ENCODE data around the gene SLC22A23. TPM values are rescaled to one million over a fixed set of nuclear protein-coding genes. Genes with fewer than 3 reads are reported as not detected.

SLC22A23 gene
- total RNA-seq, 4 donors from 2014 or later = 16.6 to 21.8 (median 17.6) TPM

- no peaks in the 10 kb centered on the region for H3K36me3 ChIP-seq
- no peaks in the 10 kb centered on the region for H3K4me1 ChIP-seq
- WGBS, 2 donors = 89 to 94% methylated on average over 6 of the region's 6 CpGs
- no peaks in the 10 kb centered on the region for H3K27me3 ChIP-seq
- H3K27ac ChIP-seq = no peak overlapping the region
- DNase-seq = no peak
- H3K4me3 ChIP-seq (replicated peaks in 1 of 3) = no peak overlapping the region
- intact Hi-C loops (cut with DNase I) = no loop called here
- TF ChIP-seq POLR2A (IDR thresholded peaks at IDR 0.05) = no peak
- no peaks in the 10 kb centered on the region for H3K9me3 ChIP-seq
Measured at GRCh38 chr6:3466488-3467219, 9.8 kb upstream of the SLC22A23 start.

GRCh38 chr6:3460253-3460652, 3.4 kb upstream of the SLC22A23 start:
- WGBS, 2 donors = 90 to 93% methylated on average over 1 of the region's 1 CpG
- Histone ChIP-seq H3K27me3 (no peaks in the 10 kb centered on the region), H3K4me3 (replicated peaks in 1 of 3) (no peak overlapping the region), H3K9me3 (no peaks in the 10 kb centered on the region), H3K36me3 (no peaks in the 10 kb centered on the region), H3K27ac (no peak overlapping the region), H3K4me1 (peaks cover 11 to 15% of the 10 kb centered on the region in 2 donors)
- TF ChIP-seq CTCF (IDR thresholded peaks at IDR 0.05) = no peak
- TF ChIP-seq POLR2A (IDR thresholded peaks at IDR 0.05) = no peak
- intact Hi-C loops (cut with DNase I) = no loop called here
- DNase-seq = no peak

GRCh38 chr6:3458706-3459421, 2.0 kb upstream of the SLC22A23 start:
- H3K4me3 ChIP-seq (replicated peaks in 1 of 3) = no peak overlapping the region
- peaks cover 16 to 28% of the 10 kb centered on the region in 2 donors for H3K4me1 ChIP-seq
- no peaks in the 10 kb centered on the region for H3K27me3 ChIP-seq
- H3K9me3 ChIP-seq = no peaks in the 10 kb centered on the region
- H3K27ac ChIP-seq = no peak overlapping the region
- no peak for DNase-seq
- TF ChIP-seq POLR2A (IDR thresholded peaks at IDR 0.05) (no peak), CTCF (IDR thresholded peaks at IDR 0.05) (no peak)
- 76 to 77% methylated on average over 6 of the region's 6 CpGs for WGBS, 2 donors
- no peaks in the 10 kb centered on the region for H3K36me3 ChIP-seq
- intact Hi-C loops (cut with DNase I) = loop anchor here (5.0 to 10.0 kb wide), 3 partner anchors 64 to 182 kb away; no protein-coding TSS in a partner anchor

GRCh38 chr6:3457710-3458602, 1.1 kb upstream of the SLC22A23 start:
- TF ChIP-seq CTCF (IDR thresholded peaks at IDR 0.05) = no peak
- no peak for TF ChIP-seq POLR2A (IDR thresholded peaks at IDR 0.05)
- Histone ChIP-seq H3K4me3 (replicated peaks in 1 of 3) (peak overlapping the region; percentile 54 to 69 (median 65)), H3K9me3 (no peaks in the 10 kb centered on the region), H3K4me1 (peaks cover 16 to 32% of the 10 kb centered on the region in 2 donors), H3K27me3 (no peaks in the 10 kb centered on the region), H3K36me3 (no peaks in the 10 kb centered on the region), H3K27ac (peak overlapping the region in 2 of 3 donors; percentile 12 to 21)
- WGBS, 2 donors = 23 to 26% methylated on average over 29 of the region's 29 CpGs
- DNase-seq = peak; percentile 59 to 61
- intact Hi-C loops (cut with DNase I) = loop anchor here (5.0 to 10.0 kb wide), 3 partner anchors 63 to 181 kb away; no protein-coding TSS in a partner anchor

GRCh38 chr6:3456395-3456897, 404 bp downstream of the SLC22A23 start:
- intact Hi-C loops (cut with DNase I) = loop anchor here (5.0 to 10.0 kb wide), 3 partner anchors 62 to 179 kb away; no protein-coding TSS in a partner anchor

More at GRCh38 chr6:3456395-3456897, 404 bp downstream of the SLC22A23 start:
- H3K36me3 ChIP-seq = no peaks in the 10 kb centered on the region
- no peaks in the 10 kb centered on the region for H3K9me3 ChIP-seq
- peaks cover 16 to 32% of the 10 kb centered on the region in 2 donors for H3K4me1 ChIP-seq
- no peaks in the 10 kb centered on the region for H3K27me3 ChIP-seq
- TF ChIP-seq CTCF (IDR thresholded peaks at IDR 0.05) (no peak), POLR2A (IDR thresholded peaks at IDR 0.05) (no peak)
- no peak for DNase-seq
- H3K4me3 ChIP-seq (replicated peaks in 1 of 3) = peak overlapping the region in 2 of 3 donors; percentile 29 to 69
- WGBS, 2 donors = 0% methylated on average over 7 of the region's 89 CpGs; no CpG with 5 or more reads in 1 of the 2 donors
- no peak overlapping the region for H3K27ac ChIP-seq
